ENCODE measurements around the gene RHBDF1.

RHBDF1 gene

GRCh38 chr16:94918-95265, 22.5 kb upstream of the RHBDF1 start:
- DNase-seq (ENCODE audit: low spot score): no peak

- no peak for DNase-seq (ENCODE audit: low spot score)
Measured at GRCh38 chr16:92431-93339, 20.3 kb upstream of the RHBDF1 start.

- no peak for DNase-seq (ENCODE audit: low spot score)
Measured at GRCh38 chr16:91484-91883, 19.1 kb upstream of the RHBDF1 start.

GRCh38 chr16:89391-90302, 17.2 kb upstream of the RHBDF1 start:
- DNase-seq (ENCODE audit: low spot score): no peak

- DNase-seq (ENCODE audit: low spot score): no peak
Measured at GRCh38 chr16:88613-89012, 16.2 kb upstream of the RHBDF1 start.

GRCh38 chr16:86483-86952, 14.1 kb upstream of the RHBDF1 start:
- DNase-seq (ENCODE audit: low spot score): no peak

GRCh38 chr16:85865-86264, 13.4 kb upstream of the RHBDF1 start:
- DNase-seq (ENCODE audit: low spot score): no peak

- no peak for DNase-seq (ENCODE audit: low spot score)
Measured at GRCh38 chr16:85407-85782, 13.0 kb upstream of the RHBDF1 start.

GRCh38 chr16:84718-85406, 12.4 kb upstream of the RHBDF1 start:
- peak; percentile 97 for DNase-seq (ENCODE audit: low spot score)

GRCh38 chr16:83781-84615, 11.6 kb upstream of the RHBDF1 start:
- DNase-seq (ENCODE audit: low spot score): no peak

GRCh38 chr16:83060-83603, 10.7 kb upstream of the RHBDF1 start:
- DNase-seq (ENCODE audit: low spot score): no peak

- no peak for DNase-seq (ENCODE audit: low spot score)
Measured at GRCh38 chr16:79151-80054, 7.0 kb upstream of the RHBDF1 start.

- DNase-seq (ENCODE audit: low spot score): peak; percentile 32
Measured at GRCh38 chr16:78444-79150, 6.2 kb upstream of the RHBDF1 start.

GRCh38 chr16:77807-78443, 5.5 kb upstream of the RHBDF1 start, which contains the start of gene MPG:
MPG (plus strand) TSS chr16:78225; CDS start chr16:78310, 85 bp downstream.
- peak; percentile 83 for DNase-seq (ENCODE audit: low spot score)

- peak; percentile 43 for DNase-seq (ENCODE audit: low spot score)
Measured at GRCh38 chr16:77273-77806, 4.9 kb upstream of the RHBDF1 start.

- peak; percentile 65 for DNase-seq (ENCODE audit: low spot score)
Measured at GRCh38 chr16:76535-77272, 4.3 kb upstream of the RHBDF1 start.

GRCh38 chr16:75580-76501, 3.4 kb upstream of the RHBDF1 start:
- DNase-seq (ENCODE audit: low spot score): peak; percentile 37
